Keratinocyte (primary cell): ENCODE measurements around the gene CMTM7. TPM values are rescaled to one million over a fixed set of nuclear protein-coding genes. Genes with fewer than 3 reads are reported as not detected.
"Not testable (repeated sequence)": the region's sequence is repeated elsewhere in the genome, so short reads cannot be mapped to it uniquely, and the experiment has no call there.

Experiments used
- DNase-seq: peaks from one replicate; pipeline ENCODE4 v3.0.0-alpha.2; 2011; ENCODE audit warnings: low read depth, missing footprints, low spot score
- FAIRE-seq: peaks from 2 replicates; lab custom pipeline; 2011; peaks lifted over from hg19 to GRCh38; lab: Jason Lieb, UNC
- H2AFZ ChIP-seq: 2 replicates; pipeline ENCODE4 v1.6.0; 2012; ENCODE audit warnings: low read length, control low read depth, inconsistent platforms; ENCODE audit not compliant: control insufficient read depth
- H3K27ac ChIP-seq: 2 replicates; pipeline ENCODE4 v1.5.1; 2011; ENCODE audit warnings: low read length; ENCODE audit not compliant: control insufficient read depth, insufficient read depth
- H3K27me3 ChIP-seq: 3 replicates; pipeline ENCODE4 v1.6.0; 2011; ENCODE audit warnings: low read length; ENCODE audit not compliant: control insufficient read depth, insufficient read depth; ENCODE audit errors: extremely low read depth
- H3K36me3 ChIP-seq, 2 experiments: 2 replicates in 1 of 2; 3 replicates in 1 of 2; pipeline ENCODE4 v1.5.1; 2011; ENCODE audit warnings: low read length in 2 of 2, mild to moderate bottlenecking in 1 of 2; ENCODE audit not compliant: control insufficient read depth in 2 of 2, insufficient read depth in 2 of 2; ENCODE audit errors: extremely low read depth in 1 of 2
- H3K4me1 ChIP-seq: 3 replicates; pipeline ENCODE4 v1.5.1; 2011; ENCODE audit warnings: low read length; ENCODE audit not compliant: control insufficient read depth, insufficient read depth; ENCODE audit errors: extremely low read depth
- H3K4me2 ChIP-seq: 3 replicates; pipeline ENCODE4 v1.6.0; 2011; ENCODE audit warnings: low read depth, low read length; ENCODE audit not compliant: control insufficient read depth, insufficient read depth; ENCODE audit errors: extremely low read depth
- H3K4me3 ChIP-seq, 3 experiments: fragments of 200-600 bp in 1 of 3; sonication (generic) in 1 of 3; 2 replicates in 2 of 3; 3 replicates in 1 of 3; pipeline ENCODE4 v1.5.1; 2011 to 2016; ENCODE audit warnings: low read length in 3 of 3, mild to moderate bottlenecking in 3 of 3, control low read depth in 2 of 3, inconsistent platforms in 1 of 3, low read depth in 1 of 3, mixed read lengths in 1 of 3, mixed run types in 1 of 3, moderate library complexity in 1 of 3; ENCODE audit not compliant: control insufficient read depth in 2 of 3, insufficient read depth in 2 of 3; ENCODE audit errors: extremely low read depth in 1 of 3
- H3K79me2 ChIP-seq: 2 replicates; pipeline ENCODE4 v1.6.0; 2012; ENCODE audit warnings: low read length; ENCODE audit not compliant: control insufficient read depth, insufficient read depth
- H3K9ac ChIP-seq: 3 replicates; pipeline ENCODE4 v1.6.0; 2011; ENCODE audit warnings: low read length; ENCODE audit not compliant: control insufficient read depth, insufficient read depth; ENCODE audit errors: extremely low read depth
- H3K9me1 ChIP-seq: 3 replicates; pipeline ENCODE4 v1.6.0; 2011; ENCODE audit warnings: low read length; ENCODE audit not compliant: control insufficient read depth, insufficient read depth; ENCODE audit errors: extremely low read depth
- H3K9me3 ChIP-seq: 2 replicates; pipeline ENCODE4 v1.5.1; 2012; ENCODE audit warnings: low read depth, low read length; ENCODE audit not compliant: control insufficient read depth
- H4K20me1 ChIP-seq: 3 replicates; pipeline ENCODE4 v1.6.0; 2011; ENCODE audit warnings: low read length; ENCODE audit not compliant: control insufficient read depth, insufficient read depth; ENCODE audit errors: extremely low read depth
- CTCF ChIP-seq, 3 experiments: IDR thresholded peaks in 1 of 3; conservative IDR thresholded peaks in 1 of 3; optimal IDR thresholded peaks in 1 of 3; 2 replicates in 2 of 3; 3 replicates in 1 of 3; pipeline versions ENCODE3 to v1.5.1; 2011; ENCODE audit warnings: low read length in 3 of 3, mild to moderate bottlenecking in 3 of 3, moderate library complexity in 2 of 3, control low read depth in 1 of 3, inconsistent platforms in 1 of 3; ENCODE audit not compliant: insufficient read depth in 2 of 3; ENCODE audit errors: extremely low read depth in 1 of 3
- EZH2 ChIP-seq: IDR thresholded peaks from one replicate; pipeline ENCODE4 v1.6.1; 2012; ENCODE audit warnings: inconsistent platforms, mild to moderate bottlenecking, low read length, moderate library complexity
- dilution Hi-C: fragments of 300-500 bp; cut with MboI; formaldehyde crosslinking; loops from one replicate; pipeline ENCODE4 v1.7.0; 2020; ENCODE audit warnings: low sequenced_read_pairs; ENCODE audit not compliant: extremely low pct_ligation_motif_present
- polyA plus RNA-seq, 5 experiments: library from polyadenylated mRNA; depleted of rRNA in 3 of 5; stranded (reverse) in 3 of 5; stranded (forward) in 1 of 5; unstranded in 1 of 5; fragments of >200 nt; gene quantifications; 1 replicate in 1 of 5; 2 replicates in 3 of 5; 3 replicates in 1 of 5; pipeline versions ENCODE4 v1.2.1 to v1.2.3, GENCODE V29; 2011 to 2012; ENCODE audit warnings: missing spikeins in 2 of 5, low read depth in 1 of 5, low replicate concordance in 1 of 5

Gene CMTM7
- polyA plus RNA-seq, 1 donor (not counting 4 experiments of a cell fraction or from before 2014, with no cell fraction given): 47.2 TPM

DNA sequence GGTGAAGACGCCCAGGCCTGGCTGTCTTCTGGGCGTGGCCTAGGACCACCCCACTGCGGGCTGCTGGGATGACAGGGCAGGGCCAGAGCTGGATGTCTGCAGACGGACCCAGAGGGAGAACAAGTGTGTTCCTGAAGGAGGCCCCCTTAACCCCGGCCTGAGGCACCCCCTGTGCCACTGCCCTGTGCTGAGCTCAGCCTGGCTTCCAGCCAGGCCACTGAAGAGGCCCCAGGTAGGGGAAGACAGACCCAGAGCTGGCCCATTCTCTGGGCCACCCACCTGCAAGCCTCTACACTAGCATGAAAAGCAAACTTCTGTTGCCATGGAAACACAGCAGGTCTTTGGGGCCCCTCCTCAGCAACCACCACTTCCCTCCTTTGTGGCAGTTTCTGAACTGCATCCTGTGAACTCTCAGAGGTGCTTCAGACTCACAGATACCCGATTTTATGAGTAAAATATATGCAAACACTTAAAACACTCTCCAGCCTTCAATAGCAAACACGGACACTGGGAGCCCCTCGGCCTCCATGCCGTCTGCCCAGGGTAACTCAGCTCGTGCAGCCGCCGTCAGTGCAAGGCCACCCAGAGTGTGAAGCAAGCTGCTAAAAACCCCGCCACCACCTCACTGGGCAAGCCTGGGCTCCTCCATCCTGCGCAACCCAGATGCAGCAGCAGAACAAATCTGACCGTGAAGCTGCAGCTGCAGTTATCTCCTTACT lies 68.5 kb downstream of the CMTM7 start:
- DNase-seq (no peak), FAIRE-seq (no peak)
- Histone ChIP-seq H3K9me1 (no peaks in the 10 kb centered on the region), H3K9me3 (no peaks in the 10 kb centered on the region), H3K4me2 (no peak overlapping the region), H2AFZ (no peak overlapping the region), H3K79me2 (no peaks in the 10 kb centered on the region), H3K27ac (no peak overlapping the region), H3K27me3 (no peaks in the 10 kb centered on the region), H3K4me3 (no peak overlapping the region), H3K9ac (no peak overlapping the region), H4K20me1 (no peaks in the 10 kb centered on the region), H3K4me1 (peaks cover 12% of the 10 kb centered on the region), H3K36me3 (peaks cover 5 to 12% of the 10 kb centered on the region in 2 experiments)
- dilution Hi-C loops: no loop called here
- TF ChIP-seq CTCF (optimal IDR thresholded peaks at IDR 0.05 in 1 of 3, IDR thresholded peaks at IDR 0.05 in 1 of 3, conservative IDR thresholded peaks at IDR 0.05 in 1 of 3; ENCODE audit: extremely low read depth in 1 of 3, insufficient read depth in 2 of 3, low read length in 3 of 3) (no peak), EZH2 (no peak)

DNA sequence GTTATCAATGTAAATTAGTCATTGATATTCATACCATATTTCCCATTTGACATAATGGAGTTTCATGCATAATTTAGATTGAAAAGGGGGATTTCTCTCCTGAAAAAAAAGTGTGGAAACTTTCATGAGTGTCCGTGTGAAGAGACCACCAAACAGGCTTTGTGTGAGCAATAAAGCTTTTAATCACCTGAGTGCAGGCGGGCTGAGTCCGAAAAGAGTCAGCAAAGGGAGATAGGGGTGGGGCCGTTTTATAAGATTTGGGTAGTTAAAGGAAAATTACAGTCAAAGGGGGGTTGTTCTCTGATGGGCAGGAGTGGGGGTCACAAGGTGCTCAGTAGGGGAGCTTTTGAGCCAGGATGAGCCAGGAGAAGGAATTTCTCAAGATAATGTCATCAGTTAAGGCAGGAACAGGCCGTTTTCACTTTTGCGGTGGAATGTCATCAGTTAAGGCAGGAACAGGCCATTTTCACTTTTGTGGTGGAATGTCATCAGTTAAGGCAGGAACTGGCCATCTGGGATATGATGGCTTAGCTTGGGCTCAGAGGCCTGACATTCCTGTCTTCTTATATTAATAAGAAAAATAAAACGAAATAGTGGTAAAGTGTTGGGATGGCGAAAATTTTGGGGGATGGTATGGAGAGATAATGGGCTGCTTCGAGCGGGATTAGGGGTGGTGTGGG lies 69.3 kb downstream of the CMTM7 start:
- dilution Hi-C loops, H4K20me1 ChIP-seq, H2AFZ ChIP-seq, H3K4me3 ChIP-seq, H3K27me3 ChIP-seq, H3K9me1 ChIP-seq, H3K4me2 ChIP-seq, H3K36me3 ChIP-seq, H3K9ac ChIP-seq, DNase-seq, H3K27ac ChIP-seq, FAIRE-seq, H3K79me2 ChIP-seq, H3K9me3 ChIP-seq: not testable (repeated sequence)
- H3K4me1 ChIP-seq: peaks cover 12% of the 10 kb centered on the region

- H3K36me3 ChIP-seq, H3K27me3 ChIP-seq, H2AFZ ChIP-seq, H3K79me2 ChIP-seq, H3K27ac ChIP-seq, H3K9me1 ChIP-seq, H4K20me1 ChIP-seq, DNase-seq, H3K9me3 ChIP-seq, H3K4me2 ChIP-seq, dilution Hi-C loops, H3K9ac ChIP-seq, FAIRE-seq, H3K4me3 ChIP-seq: not testable (repeated sequence)
- H3K4me1 ChIP-seq: peaks cover 14% of the 10 kb centered on the region
Measured at GRCh38 chr3:32462191-32462986, 70.7 kb downstream of the CMTM7 start.

DNA sequence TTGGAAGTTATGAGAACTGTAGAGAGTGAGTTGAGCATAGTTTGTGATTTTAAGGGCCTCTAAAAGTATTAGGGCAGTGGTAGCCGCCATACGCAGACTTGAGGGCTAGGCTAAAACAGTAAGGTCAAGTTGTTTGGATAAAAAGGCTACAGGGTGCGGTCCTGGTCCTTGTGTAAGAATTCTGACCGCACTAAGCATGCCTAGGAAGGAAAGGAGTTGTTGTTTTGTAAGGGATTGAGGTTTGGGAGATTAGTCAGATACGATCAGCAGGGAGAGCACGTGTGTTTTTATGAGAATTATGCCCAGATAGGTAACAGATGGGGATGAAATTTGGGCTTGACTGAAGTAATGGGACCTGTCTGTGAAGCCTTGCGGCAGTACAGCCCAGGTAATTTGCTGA lies 71.8 kb downstream of the CMTM7 start:
- H3K36me3 ChIP-seq, H3K27ac ChIP-seq, H3K4me2 ChIP-seq, H3K79me2 ChIP-seq, DNase-seq, H3K9me1 ChIP-seq, H3K9ac ChIP-seq, H3K4me3 ChIP-seq, H3K9me3 ChIP-seq, H3K27me3 ChIP-seq, FAIRE-seq, H2AFZ ChIP-seq, dilution Hi-C loops, H4K20me1 ChIP-seq: not testable (repeated sequence)
- peaks cover 18% of the 10 kb centered on the region for H3K4me1 ChIP-seq
